Measurements from ENCODE around the gene MTUS2. TPM values are rescaled to one million over a fixed set of nuclear protein-coding genes. Genes with fewer than 3 reads are reported as not detected.

MTUS2 gene
- total RNA-seq, 1 donor: 0.36 TPM

DNA sequence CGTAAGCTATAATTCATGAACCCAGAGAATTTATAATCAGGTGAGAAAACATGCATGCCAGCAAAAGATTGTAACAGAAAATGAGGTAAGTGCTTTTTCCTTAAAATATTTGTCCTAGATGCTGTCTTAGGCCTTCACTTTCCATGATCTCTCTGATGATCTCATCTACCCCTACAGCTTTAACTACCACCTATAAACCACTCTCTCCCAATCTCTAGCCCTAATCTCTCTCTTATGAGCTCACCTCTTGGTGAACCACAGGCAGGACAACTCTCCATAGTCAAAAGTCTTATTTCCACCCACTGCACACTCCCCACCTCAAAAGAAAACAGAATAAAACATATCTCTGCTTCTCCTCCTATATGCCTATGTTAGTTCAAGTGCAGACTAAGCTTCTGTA, 638.3 kb downstream of the MTUS2 start:
- Histone ChIP-seq H3K4me3 (ENCODE audit: insufficient read depth, low read length) (no peak overlapping the region), H4K20me1 (ENCODE audit: insufficient read depth, low read length) (no peaks in the 10 kb centered on the region), H3K27me3 (ENCODE audit: insufficient read depth, low read length) (peaks cover 42% of the 10 kb centered on the region), H3K27ac (ENCODE audit: low read depth, low read length) (no peak overlapping the region), H2AFZ (ENCODE audit: low read length) (no peak overlapping the region), H3K4me1 (ENCODE audit: insufficient read depth, low read length) (peaks cover 14% of the 10 kb centered on the region), H3K4me2 (ENCODE audit: insufficient read depth, low read length) (no peak overlapping the region), H3K36me3 (ENCODE audit: insufficient read depth, low read length) (no peaks in the 10 kb centered on the region), H3K79me2 (ENCODE audit: insufficient read depth, low read length) (no peaks in the 10 kb centered on the region), H3K9me3 (ENCODE audit: low read depth, low read length) (no peaks in the 10 kb centered on the region)
- TF ChIP-seq, protein P1, sequence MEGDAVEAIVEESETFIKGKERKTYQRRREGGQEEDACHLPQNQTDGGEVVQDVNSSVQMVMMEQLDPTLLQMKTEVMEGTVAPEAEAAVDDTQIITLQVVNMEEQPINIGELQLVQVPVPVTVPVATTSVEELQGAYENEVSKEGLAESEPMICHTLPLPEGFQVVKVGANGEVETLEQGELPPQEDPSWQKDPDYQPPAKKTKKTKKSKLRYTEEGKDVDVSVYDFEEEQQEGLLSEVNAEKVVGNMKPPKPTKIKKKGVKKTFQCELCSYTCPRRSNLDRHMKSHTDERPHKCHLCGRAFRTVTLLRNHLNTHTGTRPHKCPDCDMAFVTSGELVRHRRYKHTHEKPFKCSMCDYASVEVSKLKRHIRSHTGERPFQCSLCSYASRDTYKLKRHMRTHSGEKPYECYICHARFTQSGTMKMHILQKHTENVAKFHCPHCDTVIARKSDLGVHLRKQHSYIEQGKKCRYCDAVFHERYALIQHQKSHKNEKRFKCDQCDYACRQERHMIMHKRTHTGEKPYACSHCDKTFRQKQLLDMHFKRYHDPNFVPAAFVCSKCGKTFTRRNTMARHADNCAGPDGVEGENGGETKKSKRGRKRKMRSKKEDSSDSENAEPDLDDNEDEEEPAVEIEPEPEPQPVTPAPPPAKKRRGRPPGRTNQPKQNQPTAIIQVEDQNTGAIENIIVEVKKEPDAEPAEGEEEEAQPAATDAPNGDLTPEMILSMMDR (IDR thresholded peaks at IDR 0.05; ENCODE audit: extremely low read depth, low read depth, low read length): no peak
- no peak for DNase-seq (ENCODE audit: insufficient read length, low spot score, missing footprints)

GRCh38 chr13:29459813-29460355, 639.7 kb downstream of the MTUS2 start:
- Histone ChIP-seq H3K79me2 (ENCODE audit: insufficient read depth, low read length) (no peaks in the 10 kb centered on the region), H2AFZ (ENCODE audit: low read length) (no peak overlapping the region), H3K27ac (ENCODE audit: low read depth, low read length) (no peak overlapping the region), H4K20me1 (ENCODE audit: insufficient read depth, low read length) (no peaks in the 10 kb centered on the region), H3K4me2 (ENCODE audit: insufficient read depth, low read length) (no peak overlapping the region), H3K36me3 (ENCODE audit: insufficient read depth, low read length) (no peaks in the 10 kb centered on the region), H3K27me3 (ENCODE audit: insufficient read depth, low read length) (peaks cover 43% of the 10 kb centered on the region), H3K9me3 (ENCODE audit: low read depth, low read length) (no peaks in the 10 kb centered on the region), H3K4me3 (ENCODE audit: insufficient read depth, low read length) (no peak overlapping the region), H3K4me1 (ENCODE audit: insufficient read depth, low read length) (peaks cover 12% of the 10 kb centered on the region)
- TF ChIP-seq, protein P1 (IDR thresholded peaks at IDR 0.05; ENCODE audit: extremely low read depth, low read depth, low read length): no peak
- no peak for DNase-seq (ENCODE audit: insufficient read length, low spot score, missing footprints)

GRCh38 chr13:29464105-29464679, 644.1 kb downstream of the MTUS2 start:
- Histone ChIP-seq H4K20me1 (ENCODE audit: insufficient read depth, low read length) (no peaks in the 10 kb centered on the region), H3K36me3 (ENCODE audit: insufficient read depth, low read length) (no peaks in the 10 kb centered on the region), H3K79me2 (ENCODE audit: insufficient read depth, low read length) (no peaks in the 10 kb centered on the region), H3K27ac (ENCODE audit: low read depth, low read length) (no peak overlapping the region), H3K4me1 (ENCODE audit: insufficient read depth, low read length) (peaks cover 4% of the 10 kb centered on the region), H3K4me3 (ENCODE audit: insufficient read depth, low read length) (no peak overlapping the region), H2AFZ (ENCODE audit: low read length) (no peak overlapping the region), H3K4me2 (ENCODE audit: insufficient read depth, low read length) (no peak overlapping the region), H3K9me3 (ENCODE audit: low read depth, low read length) (no peaks in the 10 kb centered on the region), H3K27me3 (ENCODE audit: insufficient read depth, low read length) (peaks cover 48% of the 10 kb centered on the region)
- TF ChIP-seq, protein P1 (IDR thresholded peaks at IDR 0.05; ENCODE audit: extremely low read depth, low read depth, low read length): no peak
- no peak for DNase-seq (ENCODE audit: insufficient read length, low spot score, missing footprints)

- no peaks in the 10 kb centered on the region for H4K20me1 ChIP-seq (ENCODE audit: insufficient read depth, low read length)
- H3K9me3 ChIP-seq (ENCODE audit: low read depth, low read length): no peaks in the 10 kb centered on the region
- peaks cover 4% of the 10 kb centered on the region for H3K4me1 ChIP-seq (ENCODE audit: insufficient read depth, low read length)
- H2AFZ ChIP-seq (ENCODE audit: low read length): no peak overlapping the region
- TF ChIP-seq, protein P1 (IDR thresholded peaks at IDR 0.05; ENCODE audit: extremely low read depth, low read depth, low read length): no peak
- no peaks in the 10 kb centered on the region for H3K36me3 ChIP-seq (ENCODE audit: insufficient read depth, low read length)
- peak overlapping the region; percentile 14 for H3K4me2 ChIP-seq (ENCODE audit: insufficient read depth, low read length)
- no peak for DNase-seq (ENCODE audit: insufficient read length, low spot score, missing footprints)
- no peak overlapping the region for H3K27ac ChIP-seq (ENCODE audit: low read depth, low read length)
- H3K79me2 ChIP-seq (ENCODE audit: insufficient read depth, low read length): no peaks in the 10 kb centered on the region
- peaks cover 38% of the 10 kb centered on the region for H3K27me3 ChIP-seq (ENCODE audit: insufficient read depth, low read length)
- H3K4me3 ChIP-seq (ENCODE audit: insufficient read depth, low read length): no peak overlapping the region
Measured at GRCh38 chr13:29465741-29466293, 645.7 kb downstream of the MTUS2 start.

Data from osteoblast (primary cell).